ENCODE measurements around the gene OSM. TPM values are rescaled to one million over a fixed set of nuclear protein-coding genes. Genes with fewer than 3 reads are reported as not detected.

OSM gene
- total and polyA plus RNA-seq, 2 experiments from 2014 or later, result 1.5 TPM; not detected in 1

DNA sequence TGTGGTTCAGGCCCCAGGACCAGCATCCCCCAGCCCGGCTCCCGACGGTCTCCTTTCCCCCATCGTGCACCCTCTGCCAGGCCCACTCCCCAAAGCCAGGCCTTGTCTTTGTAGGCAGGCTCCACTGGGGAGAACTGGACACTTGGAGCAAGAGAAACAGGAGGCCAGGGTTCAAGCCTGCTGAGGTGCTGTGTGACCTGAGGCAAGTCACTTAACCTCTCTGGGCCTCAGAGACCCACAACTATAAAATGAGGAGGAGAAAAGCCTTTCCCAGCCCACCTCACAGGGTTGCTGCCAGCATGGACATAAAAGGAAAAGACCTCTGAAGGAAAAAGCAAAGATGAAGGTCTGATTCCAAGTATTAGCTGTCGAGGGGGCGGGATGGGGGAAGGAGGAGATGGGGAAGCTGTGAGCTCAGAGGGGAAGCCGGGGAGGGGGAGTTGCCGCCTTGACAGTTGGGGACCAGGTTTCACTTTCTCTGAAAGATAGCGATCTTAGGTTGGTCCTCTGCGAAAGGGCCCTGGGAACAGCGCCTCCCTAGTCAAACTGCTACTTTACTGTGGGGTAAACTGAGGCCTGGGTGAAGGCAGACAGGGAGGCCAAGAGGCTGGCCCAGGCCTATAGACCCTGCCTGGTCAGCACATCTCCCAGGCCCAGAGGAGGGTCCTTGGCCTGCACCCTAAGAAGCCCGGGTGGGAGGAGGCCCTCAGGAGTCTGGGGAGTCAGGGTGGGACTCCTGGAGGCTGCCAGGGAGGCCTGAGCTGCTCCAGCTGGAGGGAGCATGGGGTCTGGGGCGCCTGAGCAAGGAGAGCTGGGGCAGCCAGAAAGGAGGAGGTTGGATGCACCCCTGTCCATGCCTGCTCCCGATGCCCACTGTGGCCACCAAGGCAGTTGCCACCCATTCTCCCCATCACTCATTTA is 991 bp upstream of the OSM start:
- H3K27ac ChIP-seq, result no peak overlapping the region
- no peaks in the 10 kb centered on the region for H3K79me2 ChIP-seq
- DNase-seq (ENCODE audit: low spot score), result no peak
- H3K27me3 ChIP-seq, result no peaks in the 10 kb centered on the region
- H3K4me2 ChIP-seq, result no peak overlapping the region
- no peak overlapping the region for H3K4me3 ChIP-seq
- no peak overlapping the region for H2AFZ ChIP-seq
- no peaks in the 10 kb centered on the region for H3K36me3 ChIP-seq (replicated peaks; ENCODE audit: insufficient read depth, low read depth)
- H3K4me1 ChIP-seq (ENCODE audit: insufficient read depth), result no peaks in the 10 kb centered on the region
- no peaks in the 10 kb centered on the region for H4K20me1 ChIP-seq (ENCODE audit: insufficient read depth, poor library complexity, severe bottlenecking)
- H3K9me2 ChIP-seq (replicated peaks; ENCODE audit: insufficient read depth), result no peaks in the 10 kb centered on the region
- 89% methylated on average over 12 of the region's 14 CpGs for WGBS (ENCODE audit: low lambda C conversion rate, missing lambda C conversion rate)
- no peak for TF ChIP-seq EZH2 (IDR thresholded peaks at IDR 0.05; ENCODE audit: borderline replicate concordance)
- TF ChIP-seq EZH2phosphoT487 (IDR thresholded peaks at IDR 0.05; ENCODE audit: low read depth, severe bottlenecking, unreplicated experiment), result no peak
- TF ChIP-seq, protein P1, sequence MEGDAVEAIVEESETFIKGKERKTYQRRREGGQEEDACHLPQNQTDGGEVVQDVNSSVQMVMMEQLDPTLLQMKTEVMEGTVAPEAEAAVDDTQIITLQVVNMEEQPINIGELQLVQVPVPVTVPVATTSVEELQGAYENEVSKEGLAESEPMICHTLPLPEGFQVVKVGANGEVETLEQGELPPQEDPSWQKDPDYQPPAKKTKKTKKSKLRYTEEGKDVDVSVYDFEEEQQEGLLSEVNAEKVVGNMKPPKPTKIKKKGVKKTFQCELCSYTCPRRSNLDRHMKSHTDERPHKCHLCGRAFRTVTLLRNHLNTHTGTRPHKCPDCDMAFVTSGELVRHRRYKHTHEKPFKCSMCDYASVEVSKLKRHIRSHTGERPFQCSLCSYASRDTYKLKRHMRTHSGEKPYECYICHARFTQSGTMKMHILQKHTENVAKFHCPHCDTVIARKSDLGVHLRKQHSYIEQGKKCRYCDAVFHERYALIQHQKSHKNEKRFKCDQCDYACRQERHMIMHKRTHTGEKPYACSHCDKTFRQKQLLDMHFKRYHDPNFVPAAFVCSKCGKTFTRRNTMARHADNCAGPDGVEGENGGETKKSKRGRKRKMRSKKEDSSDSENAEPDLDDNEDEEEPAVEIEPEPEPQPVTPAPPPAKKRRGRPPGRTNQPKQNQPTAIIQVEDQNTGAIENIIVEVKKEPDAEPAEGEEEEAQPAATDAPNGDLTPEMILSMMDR (IDR thresholded peaks at IDR 0.05; ENCODE audit: poor library complexity), result no peak
- no peaks in the 10 kb centered on the region for H3K9me3 ChIP-seq (ENCODE audit: low read depth)

DNA sequence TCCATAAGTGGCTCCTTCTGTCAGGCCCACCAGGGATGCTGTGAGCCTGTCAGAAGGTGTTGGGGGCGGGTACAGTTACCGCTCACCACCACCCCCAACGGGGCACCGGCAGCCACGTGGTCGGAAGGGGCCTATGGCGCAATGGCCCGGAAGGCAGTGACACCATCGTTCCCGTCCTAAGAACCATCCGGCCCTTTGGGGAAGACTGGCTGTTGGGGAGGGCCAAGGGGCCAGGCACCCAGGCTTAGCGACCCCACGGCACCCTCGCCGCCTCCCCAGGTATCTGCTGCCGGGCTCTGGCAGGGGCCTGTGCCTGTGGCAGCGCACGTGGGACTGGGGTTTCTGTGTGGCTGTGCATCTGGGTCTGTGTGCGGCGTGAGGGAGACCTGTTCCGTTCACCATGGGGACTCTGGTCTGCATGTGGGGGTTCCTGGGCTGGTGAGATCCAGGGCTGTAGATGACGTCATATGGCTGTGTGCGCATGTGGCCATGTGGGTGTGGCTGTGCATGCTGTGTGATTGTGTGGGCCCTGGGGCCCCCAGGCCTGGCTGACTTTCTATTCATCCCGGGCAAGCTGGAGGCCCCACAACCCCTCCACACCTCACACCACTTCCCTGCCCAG is 717 bp downstream of the OSM start:
- H3K4me1 ChIP-seq (ENCODE audit: insufficient read depth), result no peaks in the 10 kb centered on the region
- no peak overlapping the region for H3K4me3 ChIP-seq
- 85% methylated on average over 24 of the region's 24 CpGs for WGBS (ENCODE audit: low lambda C conversion rate, missing lambda C conversion rate)
- no peak for DNase-seq (ENCODE audit: low spot score)
- no peaks in the 10 kb centered on the region for H3K79me2 ChIP-seq
- no peaks in the 10 kb centered on the region for H3K9me3 ChIP-seq (ENCODE audit: low read depth)
- H3K36me3 ChIP-seq (replicated peaks; ENCODE audit: insufficient read depth, low read depth), result no peaks in the 10 kb centered on the region
- no peak overlapping the region for H2AFZ ChIP-seq
- no peaks in the 10 kb centered on the region for H4K20me1 ChIP-seq (ENCODE audit: insufficient read depth, poor library complexity, severe bottlenecking)
- H3K27ac ChIP-seq, result no peak overlapping the region
- TF ChIP-seq, protein P1 (IDR thresholded peaks at IDR 0.05; ENCODE audit: poor library complexity), result no peak
- TF ChIP-seq EZH2phosphoT487 (IDR thresholded peaks at IDR 0.05; ENCODE audit: low read depth, severe bottlenecking, unreplicated experiment) (no peak), EZH2 (IDR thresholded peaks at IDR 0.05; ENCODE audit: borderline replicate concordance) (no peak)
- H3K4me2 ChIP-seq, result no peak overlapping the region
- H3K27me3 ChIP-seq, result no peaks in the 10 kb centered on the region
- no peaks in the 10 kb centered on the region for H3K9me2 ChIP-seq (replicated peaks; ENCODE audit: insufficient read depth)

DNA sequence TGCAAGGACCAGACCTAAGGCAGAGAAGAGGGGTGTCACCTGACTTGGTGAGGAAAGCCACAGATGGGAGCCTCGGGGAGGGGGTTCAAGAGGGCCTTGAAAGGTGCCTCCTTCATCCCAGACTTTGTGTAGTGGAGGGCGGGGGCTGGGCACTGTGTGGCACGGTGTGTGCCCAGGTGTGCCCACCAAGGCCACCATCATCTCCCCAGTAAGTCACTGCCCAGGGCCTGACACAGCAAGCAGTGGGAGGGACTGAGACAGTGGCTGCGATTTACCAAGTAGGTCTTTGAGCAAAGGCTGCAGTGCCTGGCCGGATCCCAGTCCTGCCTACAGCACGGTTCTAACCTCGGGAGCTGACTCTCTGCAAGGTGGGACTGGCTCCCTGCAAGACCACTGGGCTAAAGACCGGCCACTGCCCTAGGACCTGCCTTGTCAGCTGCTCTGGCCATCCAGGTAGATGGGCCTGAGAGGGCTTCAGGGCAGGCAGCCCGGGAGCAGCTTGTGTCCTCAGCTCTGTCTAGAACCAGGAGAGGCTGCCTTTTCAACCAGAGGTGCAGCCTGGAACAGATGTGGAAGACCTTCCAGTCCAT is 1.4 kb downstream of the OSM start:
- Histone ChIP-seq H3K9me3 (ENCODE audit: low read depth) (no peaks in the 10 kb centered on the region), H2AFZ (no peak overlapping the region), H3K27me3 (no peaks in the 10 kb centered on the region), H3K79me2 (no peaks in the 10 kb centered on the region), H4K20me1 (ENCODE audit: insufficient read depth, poor library complexity, severe bottlenecking) (no peaks in the 10 kb centered on the region), H3K9me2 (replicated peaks; ENCODE audit: insufficient read depth) (no peaks in the 10 kb centered on the region), H3K4me2 (no peak overlapping the region), H3K4me1 (ENCODE audit: insufficient read depth) (no peaks in the 10 kb centered on the region), H3K27ac (no peak overlapping the region), H3K36me3 (replicated peaks; ENCODE audit: insufficient read depth, low read depth) (no peaks in the 10 kb centered on the region), H3K4me3 (no peak overlapping the region)
- TF ChIP-seq, protein P1 (IDR thresholded peaks at IDR 0.05; ENCODE audit: poor library complexity), result no peak
- no peak for TF ChIP-seq EZH2 (IDR thresholded peaks at IDR 0.05; ENCODE audit: borderline replicate concordance)
- TF ChIP-seq EZH2phosphoT487 (IDR thresholded peaks at IDR 0.05; ENCODE audit: low read depth, severe bottlenecking, unreplicated experiment), result no peak
- 92% methylated on average over 9 of the region's 9 CpGs for WGBS (ENCODE audit: low lambda C conversion rate, missing lambda C conversion rate)
- no peak for DNase-seq (ENCODE audit: low spot score)

All from hepatocyte (in vitro differentiated cells).